Measurements from ENCODE around the gene GSK3A. TPM values are rescaled to one million over a fixed set of nuclear protein-coding genes. Genes with fewer than 3 reads are reported as not detected.
A peak's percentile ranks its signal among the peaks of the same experiment; 100 is the strongest.
"Not testable (repeated sequence)": the region's sequence is repeated elsewhere in the genome, so short reads cannot be mapped to it uniquely, and the experiment has no call there.

GSK3A gene
- polyA plus RNA-seq, 1 donor: 42.1 TPM

DNA sequence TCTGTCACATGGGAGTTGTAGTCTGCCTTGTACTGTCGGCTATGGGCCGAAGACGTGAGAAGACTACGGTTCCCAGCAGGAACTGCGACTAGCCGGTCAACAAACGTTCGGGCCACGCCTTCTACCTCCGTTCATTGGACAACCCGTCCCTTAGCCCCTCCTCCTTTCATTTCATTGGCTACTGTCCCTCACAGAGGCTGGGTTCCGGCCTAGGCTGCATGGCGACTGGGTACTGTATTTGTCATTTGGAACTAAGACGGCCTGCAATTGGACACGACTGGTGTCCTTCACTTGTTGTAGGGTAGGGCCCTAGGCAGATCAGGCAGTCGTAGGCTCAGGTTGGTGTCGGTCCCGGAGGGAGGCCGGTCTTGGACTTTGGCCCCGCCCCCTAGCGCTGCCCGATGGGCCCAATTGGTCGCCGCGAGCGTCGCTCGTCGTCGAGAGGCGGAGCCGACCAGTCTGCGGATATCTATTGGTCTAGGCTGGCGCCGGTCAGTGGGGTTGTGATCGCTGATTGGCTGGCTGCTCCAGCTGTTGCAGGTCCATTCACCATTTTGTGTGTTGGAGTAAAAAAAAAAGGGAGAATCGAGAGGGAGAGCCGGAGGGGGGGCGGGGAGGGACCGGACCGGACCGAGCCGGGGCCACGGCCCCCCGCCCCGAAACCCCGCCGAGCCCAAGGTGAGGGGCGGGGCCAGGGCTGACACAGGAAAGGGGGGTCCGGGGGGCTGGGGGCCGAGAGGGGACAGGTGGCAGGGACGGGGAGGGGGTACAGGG, 26.5 kb upstream of the GSK3A start, which contains the start of gene CIC:
Gene CIC, plus strand, starts transcription at position 549 of the 774 bp plus-strand sequence. CDS start 2,532 bp downstream, outside the sequence.
- peak; percentile 100 for DNase-seq (ENCODE audit: low read depth)

DNA sequence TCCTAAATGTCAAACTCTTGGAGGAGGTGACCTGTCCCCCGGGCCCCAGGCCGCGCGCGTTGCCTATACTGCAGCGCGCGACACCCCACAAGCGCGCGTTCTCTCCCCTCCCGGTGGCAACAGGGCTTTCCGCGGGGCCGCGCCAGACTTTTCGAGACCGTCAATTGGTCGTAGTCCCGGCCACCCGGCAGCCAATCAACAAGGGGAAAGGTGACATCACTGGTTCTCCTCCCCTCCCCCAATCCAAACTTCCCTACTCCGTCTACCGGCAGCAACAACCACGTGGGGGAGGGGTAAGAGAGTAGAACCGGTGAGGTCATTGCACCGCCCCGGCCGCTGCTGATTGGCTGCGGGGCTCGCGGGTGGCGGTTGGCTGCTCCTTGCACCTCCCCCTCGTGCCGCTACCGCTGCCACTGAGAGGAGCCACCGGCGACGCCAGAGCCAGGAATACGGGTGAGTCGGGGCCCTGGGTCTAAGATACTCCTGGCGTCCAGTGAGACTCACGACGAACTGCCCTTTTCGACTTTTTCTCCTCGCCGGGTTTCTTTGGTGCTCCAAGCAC, 25.8 kb upstream of the GSK3A start:
- peak; percentile 99 for DNase-seq (ENCODE audit: low read depth)

DNA sequence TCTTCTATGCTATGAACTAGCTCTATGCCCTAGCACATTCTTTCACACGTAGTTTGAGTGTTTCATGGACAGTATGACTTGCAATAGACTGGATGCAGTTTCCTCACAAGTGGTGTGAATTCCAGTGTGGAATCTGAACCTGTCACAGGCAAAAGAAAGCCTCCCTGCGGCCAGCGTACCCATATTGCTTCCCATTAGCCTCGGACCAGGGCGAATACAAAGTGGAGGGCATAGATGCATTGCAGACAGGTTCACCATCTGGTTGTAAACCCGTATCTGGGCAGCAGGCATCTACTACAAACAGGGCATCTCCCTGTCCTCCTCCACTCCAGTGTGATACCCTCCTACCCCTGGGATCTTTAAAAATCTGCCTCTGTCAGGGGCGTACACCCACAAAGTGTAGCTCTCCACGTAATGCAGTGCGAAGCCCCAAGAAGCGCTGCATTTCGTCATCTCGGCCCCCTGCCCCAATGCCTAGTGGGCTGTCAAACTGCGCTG, 25.3 kb upstream of the GSK3A start:
- DNase-seq (ENCODE audit: low read depth): no peak

- DNase-seq (ENCODE audit: low read depth): not testable (repeated sequence)
These were observed 24.7 kb upstream of the GSK3A start for GRCh38 chr19:42266928-42267603.

GRCh38 chr19:42266105-42266504, 23.7 kb upstream of the GSK3A start:
- not testable (repeated sequence) for DNase-seq (ENCODE audit: low read depth)

GRCh38 chr19:42261763-42262162, 19.4 kb upstream of the GSK3A start:
- no peak for DNase-seq (ENCODE audit: low read depth)

GRCh38 chr19:42257842-42258241, 15.4 kb upstream of the GSK3A start:
- DNase-seq (ENCODE audit: low read depth): not testable (repeated sequence)

- no peak for DNase-seq (ENCODE audit: low read depth)
These were observed 13.7 kb upstream of the GSK3A start for GRCh38 chr19:42255766-42256745.

DNA sequence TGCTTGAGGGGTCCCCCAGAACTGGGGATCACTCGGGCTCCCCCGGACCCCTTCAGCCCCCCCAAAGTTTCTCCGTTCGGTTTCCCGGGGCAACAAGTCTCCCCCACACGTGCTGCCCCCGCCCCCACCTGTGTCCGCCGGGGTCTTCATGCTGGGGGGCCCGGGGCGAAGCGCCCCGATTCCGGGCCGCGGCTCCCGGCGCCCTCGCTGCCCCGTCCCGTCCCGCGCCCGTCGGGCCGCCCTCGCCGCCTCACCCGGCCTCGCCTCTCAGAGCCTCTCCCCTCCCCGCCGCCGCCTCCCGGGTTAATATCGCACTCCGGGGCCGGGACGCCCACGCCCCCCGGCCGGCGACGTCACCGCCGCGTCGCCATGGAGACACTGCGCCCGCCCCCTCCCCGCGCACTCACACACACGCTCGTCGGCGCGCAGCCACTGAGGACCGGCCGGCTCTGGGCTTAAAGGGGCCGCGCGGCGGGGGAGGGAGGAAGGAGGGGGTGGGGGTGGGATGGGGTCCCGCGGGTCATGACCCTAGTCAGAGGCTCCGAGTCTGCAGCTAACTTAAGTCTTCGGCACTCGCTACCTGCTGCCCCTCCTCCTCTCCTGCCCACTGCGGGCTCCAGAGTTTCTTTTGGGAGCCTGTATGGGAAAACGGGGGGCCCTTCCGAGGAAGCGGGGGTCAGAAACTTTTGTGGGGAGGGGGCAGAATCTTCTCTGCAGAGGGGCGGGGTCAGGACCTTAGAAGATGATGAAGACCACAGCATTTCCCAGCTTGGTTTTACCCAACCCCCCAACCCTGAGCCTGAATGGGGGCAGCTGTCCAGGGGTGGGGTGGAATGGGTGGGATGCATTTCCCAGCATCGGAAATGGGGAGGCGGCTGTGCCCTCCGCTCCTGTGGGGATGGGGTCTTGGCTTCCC, 12.7 kb upstream of the GSK3A start, which contains the start of gene ERF:
Gene ERF, minus strand, starts transcription at position 279 of the 916 bp plus-strand sequence. Its CDS starts 129 bp downstream, at position 150.
- DNase-seq (ENCODE audit: low read depth): no peak

DNA sequence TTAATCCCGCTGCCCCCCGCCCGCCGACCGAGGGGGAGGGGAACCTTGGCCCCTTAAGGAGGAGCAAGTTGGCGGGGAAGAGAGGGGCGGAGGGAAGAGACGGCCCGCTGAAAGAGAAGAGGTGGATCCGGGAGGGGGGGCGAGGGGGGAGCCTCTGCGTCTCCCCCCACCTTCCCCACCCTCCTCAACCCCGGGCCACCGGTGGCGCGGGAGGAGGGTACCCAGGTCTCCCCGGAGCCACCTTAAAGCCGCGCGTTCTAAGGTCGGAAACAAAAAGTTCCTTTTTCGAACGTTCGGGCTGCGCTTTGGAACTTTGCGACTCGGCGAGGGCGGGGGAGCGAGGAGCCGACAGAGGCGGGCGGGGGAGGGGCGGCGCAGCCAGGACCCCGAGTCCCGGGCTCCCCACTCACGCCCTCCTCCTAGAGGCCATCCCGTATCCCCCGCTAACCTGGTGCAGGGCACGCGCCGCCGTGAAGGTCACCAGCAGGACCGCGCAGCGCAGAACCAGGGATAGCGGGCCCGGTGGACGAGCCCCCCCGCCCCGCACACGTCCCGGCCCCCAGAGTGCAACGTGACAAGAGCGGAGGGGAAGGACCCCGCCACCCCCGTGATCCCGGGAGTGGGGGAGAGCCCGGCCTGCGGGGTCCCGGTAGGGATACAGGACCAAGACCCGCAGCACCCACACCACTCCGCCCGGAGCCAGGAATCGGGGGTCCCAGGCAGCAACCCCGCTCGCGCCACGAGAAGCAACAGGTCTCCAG, 11.9 kb upstream of the GSK3A start:
- DNase-seq (ENCODE audit: low read depth): no peak

DNA sequence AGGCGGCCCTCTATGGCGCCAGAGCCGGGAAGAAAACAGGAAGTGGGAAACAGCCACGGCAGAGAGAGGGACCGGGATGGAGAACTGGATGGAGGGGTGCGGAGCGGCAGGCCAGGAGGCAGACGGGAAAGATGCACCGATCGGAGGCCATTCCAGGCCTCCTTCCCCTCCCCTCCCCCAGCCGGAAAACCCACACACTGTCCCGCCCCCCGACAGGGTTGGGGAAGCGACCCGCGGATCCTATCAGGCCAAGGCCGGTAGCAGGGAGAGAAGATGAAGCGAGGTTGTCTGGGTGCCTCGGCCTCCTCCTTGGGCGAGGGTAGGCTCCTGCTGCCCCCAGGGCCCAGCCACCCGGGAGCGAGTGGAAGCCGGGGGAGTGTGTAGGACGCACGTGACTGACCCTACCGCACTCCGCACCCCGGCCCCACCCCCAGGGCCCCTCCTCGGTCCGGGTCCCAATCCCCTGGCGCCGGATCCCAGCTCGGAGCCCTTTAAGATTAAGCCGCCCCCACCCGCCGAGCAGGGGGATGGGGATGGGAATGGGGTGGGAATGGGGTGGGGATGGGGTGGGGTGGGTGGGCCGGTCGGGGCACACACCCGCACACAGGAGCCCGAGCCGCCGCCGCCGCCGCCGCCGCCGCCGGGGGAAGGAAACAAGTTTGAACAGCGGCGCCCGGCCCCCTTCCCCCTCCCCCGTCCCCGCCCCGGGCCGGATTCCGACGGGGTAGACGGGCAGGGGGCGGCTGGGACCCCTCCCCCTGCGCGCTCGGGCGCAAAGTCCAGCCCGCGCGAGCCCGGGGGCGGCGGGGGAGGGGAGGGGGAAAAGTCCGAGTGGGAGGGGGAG, 11.1 kb upstream of the GSK3A start:
- no peak for DNase-seq (ENCODE audit: low read depth)

DNA sequence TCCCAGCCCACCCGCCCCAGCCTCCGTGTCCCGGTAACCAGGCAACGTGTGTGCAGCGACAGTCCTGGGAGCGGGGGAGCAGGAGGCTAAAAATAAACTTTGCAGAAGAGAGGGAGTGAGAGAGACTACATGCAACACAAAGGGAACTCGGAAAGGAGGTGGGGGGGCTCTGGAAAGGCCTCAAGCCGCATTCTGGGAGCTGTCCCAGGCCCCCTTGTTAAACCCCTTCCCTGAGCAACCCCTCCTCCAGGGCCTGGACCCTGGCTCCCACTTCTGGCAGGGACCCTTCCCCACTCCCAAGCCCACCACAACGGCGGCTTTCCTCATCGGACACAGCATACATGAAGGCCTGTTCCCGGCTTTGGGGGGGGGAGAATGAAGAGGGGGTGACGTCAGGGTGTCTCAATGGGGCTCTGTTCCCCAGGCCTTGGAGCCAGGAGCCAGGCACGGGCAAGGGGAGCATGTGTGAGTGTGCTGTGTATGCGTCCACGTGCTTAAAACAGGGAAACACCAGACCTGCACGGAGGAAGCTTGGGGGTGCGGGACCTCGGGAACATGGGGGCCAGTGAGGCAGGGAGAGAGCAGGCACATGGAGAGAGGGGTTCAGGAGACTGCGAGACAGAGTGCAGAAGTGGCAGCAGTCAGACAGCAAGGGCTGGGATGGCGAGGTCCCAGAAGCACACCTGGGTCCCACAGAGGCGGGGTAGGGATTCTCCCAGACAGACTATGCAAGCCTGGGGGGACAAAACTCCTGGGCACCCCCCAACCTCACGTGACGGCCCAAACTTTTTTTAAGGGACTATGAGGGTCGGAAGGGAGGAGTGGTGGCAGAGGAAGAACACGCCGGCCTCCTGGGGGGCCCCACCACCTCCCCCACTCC, 10.2 kb upstream of the GSK3A start:
- no peak for DNase-seq (ENCODE audit: low read depth)

DNA sequence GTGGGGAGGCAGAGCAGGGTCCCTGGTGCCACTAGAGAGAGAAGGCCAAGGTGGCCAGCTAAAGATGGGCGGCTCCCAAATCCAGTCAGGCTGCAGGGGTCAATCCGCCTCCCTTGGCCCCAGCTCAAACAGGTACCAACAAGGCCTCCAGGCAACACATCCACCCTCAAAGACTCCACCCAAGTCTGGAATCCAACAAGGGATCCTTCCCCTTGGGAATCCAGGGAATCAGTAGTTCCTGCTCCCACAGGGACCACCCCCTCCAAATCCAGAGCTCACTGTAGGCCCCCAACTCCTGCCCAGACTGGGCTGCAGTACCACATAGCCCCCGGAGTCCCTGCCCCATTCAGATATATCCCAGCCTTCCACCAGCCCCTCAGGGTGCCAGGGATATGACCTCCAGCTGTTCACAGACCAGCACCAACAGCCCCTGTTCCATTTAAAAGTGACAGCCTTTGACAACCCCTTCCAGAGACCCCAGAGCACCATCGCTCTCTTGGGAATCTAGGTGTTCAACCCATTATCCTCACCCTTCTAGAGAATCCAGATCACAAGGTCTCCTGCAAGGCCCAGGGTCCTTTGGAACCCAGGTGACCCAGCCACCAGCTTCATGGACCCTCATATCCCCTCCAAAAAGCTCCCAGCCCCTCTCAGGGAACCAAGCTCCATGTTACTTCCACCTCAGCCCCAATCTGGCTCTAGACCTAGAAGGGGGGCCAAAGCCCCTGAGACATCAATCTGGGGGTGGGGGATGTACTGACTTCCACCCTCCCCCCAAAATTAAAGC, 9.4 kb upstream of the GSK3A start:
- no peak for DNase-seq (ENCODE audit: low read depth)

GRCh38 chr19:42250666-42251531, 8.5 kb upstream of the GSK3A start:
- no peak for DNase-seq (ENCODE audit: low read depth)

DNA sequence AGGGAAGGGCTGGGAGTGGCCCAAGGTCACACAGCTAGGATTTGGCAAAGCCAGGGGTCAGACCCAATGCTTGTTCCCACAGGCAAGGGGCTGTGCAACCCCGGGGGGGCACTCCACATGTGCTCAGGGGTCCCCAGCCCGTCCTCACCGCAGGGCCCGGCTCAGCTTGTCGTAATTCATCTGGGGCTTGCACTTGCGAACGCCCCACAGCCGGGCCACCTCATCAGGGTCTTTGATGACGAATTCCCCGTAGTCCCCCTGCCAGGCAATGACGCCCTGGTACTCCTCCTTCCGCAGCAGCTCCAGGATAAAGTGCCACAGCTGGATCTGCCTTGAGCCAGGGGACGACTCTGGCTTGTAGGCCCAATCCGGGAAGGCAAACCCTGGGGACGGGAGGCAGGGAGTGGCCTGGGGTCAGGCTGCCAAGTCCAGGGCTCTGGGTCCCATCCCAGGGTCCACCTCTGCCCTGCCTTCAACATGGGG, 7.8 kb upstream of the GSK3A start:
- no peak for DNase-seq (ENCODE audit: low read depth)

Measured in forelimb muscle (tissue), 1 donor.